ENCODE measurements around the gene PROKR2.

DNA sequence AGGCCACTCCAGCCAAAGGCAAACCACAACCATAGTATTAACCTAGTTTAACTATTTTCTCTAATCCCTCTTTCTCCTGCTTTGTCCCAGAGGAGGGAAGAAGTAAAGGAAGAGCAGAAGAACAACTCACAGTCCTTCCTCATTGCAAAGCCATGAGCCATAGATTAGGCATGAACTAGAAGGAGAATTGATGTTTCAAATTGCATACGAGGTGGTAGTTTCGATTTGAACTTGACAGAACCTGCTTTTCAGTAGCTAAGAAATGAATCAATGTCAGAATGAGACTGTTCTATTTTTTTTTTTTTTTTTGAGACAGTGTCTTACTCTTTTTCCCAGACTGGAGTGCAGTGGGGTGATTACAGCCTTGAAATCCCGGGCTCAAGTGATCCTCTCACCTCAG lies 48.3 kb downstream of the PROKR2 start:
- TF ChIP-seq EZH2 (IDR thresholded peaks at IDR 0.05) (no peak), POLR2AphosphoS5 (IDR thresholded peaks at IDR 0.05; ENCODE audit: borderline replicate concordance, low read depth, low read length) (no peak), FOXP2 (optimal IDR thresholded peaks at IDR 0.05; ENCODE audit: control extremely low read depth, extremely low read length, insufficient read depth) (no peak)
